Measurements from ENCODE around the gene CRYGN.

The CRYGN gene

DNA sequence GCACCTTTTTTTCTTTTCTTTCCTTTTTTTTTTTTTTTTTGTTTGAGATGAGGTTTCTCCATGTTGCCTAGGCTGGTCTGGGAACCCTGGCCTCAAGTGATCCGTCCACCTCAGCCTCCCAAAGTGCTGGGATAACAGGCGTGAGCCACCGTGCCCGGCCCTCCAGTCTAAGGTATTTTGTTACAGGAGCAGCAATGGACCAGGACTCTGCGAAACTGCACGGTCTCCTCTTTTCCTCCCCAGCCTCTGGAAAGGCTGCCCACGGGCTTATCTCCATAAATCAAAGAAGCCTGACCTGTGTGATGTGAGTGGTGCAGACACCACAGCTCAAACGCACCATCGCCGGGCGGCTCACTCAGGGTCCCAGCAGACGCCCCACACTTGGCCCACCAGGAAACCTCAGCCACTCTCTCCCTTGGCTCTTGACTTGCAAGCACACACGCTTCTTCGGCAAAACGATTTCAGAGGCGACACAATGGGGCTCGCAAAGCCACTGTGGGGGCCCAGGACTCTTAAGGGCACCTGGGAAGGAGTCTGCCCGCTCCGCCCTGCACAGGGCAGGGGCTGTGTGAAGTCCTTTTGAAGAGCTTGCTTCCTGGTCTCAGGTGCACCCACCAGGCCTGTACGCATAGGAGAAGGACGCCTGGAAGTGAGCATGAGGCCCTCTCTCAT is 50.7 kb downstream of the CRYGN start:
- no peak for DNase-seq

DNA sequence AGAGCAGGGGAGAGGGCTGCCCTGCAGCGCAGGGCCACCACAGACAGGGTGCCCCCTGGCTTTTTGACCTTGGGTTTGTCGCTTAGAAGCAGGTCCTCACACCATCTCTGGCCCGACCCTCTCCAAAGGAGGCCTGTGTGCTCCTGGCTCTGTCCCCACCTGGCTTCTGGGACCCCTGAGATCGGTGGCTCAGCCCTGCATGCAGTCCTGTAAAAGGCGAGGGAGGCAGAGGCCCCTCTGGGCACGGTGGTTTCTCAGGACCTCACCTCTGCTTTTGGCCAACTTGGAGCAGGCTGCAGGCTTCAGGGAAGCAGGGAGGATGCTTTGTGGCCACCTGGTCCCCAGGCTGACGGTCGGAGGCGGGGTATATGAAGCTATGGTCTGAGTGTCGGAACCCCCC is 51.5 kb downstream of the CRYGN start:
- DNase-seq, result no peak

DNA sequence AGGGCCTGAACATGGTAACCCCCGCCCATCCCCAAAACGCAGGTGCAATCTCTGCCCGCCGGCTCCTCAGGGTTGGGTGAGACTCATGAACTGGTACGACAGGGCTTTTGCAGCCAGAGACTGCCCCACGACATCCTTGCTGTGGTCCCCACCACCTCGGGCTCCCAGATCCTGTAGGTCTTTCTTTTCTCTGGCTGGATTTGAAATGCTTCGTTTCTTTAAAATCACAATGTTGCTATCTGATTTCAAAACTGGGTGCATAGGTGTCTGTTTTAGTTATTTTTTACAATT is 52.0 kb downstream of the CRYGN start:
- DNase-seq, result no peak

DNA sequence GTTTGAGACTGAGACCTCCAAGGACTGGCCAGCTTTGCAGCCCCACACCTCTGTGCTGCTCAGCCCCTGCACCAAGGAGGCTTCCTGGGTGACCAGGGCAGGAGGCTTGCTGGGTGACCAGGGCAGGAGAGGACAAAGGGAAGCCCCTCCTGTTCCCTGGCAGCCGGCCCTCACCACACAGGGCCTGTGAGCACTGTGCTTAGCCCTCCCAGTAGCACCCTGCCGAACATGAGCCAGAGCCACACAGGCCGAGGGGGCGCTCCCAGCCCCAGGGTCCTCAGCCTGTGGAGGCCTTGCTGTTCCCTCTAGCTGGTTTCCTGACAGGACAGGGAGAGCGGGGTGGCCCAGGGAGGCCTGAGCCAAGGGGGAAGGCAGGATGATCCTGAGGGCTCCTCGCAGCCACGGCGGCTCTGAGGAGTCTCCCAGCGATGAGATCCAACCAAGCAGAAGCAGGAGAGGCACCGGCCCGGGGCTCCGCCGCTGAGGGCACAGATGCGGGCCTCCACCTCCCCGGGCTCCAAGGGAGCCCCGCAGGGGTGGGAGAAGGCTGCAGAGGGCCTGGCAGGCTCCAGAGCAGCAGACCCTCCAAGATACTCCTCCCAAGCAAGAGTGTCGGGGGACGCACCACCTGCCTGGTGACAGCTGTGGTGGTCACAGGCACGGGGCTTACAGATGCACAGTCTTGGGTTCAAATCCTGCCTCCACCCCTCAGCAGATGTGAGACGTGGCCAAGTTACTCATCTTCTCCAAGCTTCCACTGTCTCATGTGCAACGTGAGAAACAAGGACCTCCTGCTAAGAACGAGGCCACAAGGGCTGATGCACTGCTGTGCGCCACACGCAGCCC is 52.6 kb downstream of the CRYGN start:
- DNase-seq, result no peak

DNA sequence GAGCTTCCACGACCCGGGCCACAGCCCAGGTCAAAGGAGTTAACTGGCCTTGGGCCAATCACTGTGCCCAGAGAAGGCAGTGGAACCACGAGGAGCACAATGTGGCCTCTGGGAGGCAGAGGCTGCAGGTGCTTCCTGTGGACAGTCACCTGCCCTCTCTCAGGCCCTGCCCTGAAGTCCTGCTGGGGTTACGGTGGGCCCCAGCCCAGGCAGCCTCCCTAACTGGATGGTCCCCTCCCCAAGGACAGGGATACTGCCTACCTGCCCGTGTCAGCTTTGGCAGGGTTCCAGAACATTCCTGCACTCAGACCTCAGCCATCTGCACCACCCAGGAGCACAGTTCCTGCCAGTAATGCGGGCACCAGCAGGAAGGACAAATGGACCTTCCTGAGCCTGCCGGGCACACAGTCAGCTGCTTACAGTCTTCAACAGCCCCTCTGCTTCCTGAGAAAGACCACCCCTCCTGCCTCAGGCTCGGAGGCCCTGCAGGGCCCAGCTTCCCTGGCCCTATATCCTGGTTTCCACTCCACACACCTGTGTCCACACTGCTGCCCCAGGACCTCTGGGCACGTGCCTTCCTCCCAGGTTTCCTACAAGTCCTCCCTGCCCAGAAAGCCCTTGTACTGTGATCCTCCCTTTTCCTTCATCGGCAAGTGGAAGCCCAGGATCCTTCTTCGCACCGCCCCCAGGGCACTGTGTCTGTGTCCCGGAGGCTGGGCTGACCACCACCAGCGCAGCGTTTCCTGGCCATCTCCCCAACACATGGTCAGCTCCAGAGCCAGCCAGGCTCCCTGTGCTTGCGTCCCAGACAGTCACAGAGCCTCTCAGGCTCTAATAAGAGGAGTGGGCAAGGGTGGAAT is 53.4 kb downstream of the CRYGN start:
- no peak for DNase-seq

DNA sequence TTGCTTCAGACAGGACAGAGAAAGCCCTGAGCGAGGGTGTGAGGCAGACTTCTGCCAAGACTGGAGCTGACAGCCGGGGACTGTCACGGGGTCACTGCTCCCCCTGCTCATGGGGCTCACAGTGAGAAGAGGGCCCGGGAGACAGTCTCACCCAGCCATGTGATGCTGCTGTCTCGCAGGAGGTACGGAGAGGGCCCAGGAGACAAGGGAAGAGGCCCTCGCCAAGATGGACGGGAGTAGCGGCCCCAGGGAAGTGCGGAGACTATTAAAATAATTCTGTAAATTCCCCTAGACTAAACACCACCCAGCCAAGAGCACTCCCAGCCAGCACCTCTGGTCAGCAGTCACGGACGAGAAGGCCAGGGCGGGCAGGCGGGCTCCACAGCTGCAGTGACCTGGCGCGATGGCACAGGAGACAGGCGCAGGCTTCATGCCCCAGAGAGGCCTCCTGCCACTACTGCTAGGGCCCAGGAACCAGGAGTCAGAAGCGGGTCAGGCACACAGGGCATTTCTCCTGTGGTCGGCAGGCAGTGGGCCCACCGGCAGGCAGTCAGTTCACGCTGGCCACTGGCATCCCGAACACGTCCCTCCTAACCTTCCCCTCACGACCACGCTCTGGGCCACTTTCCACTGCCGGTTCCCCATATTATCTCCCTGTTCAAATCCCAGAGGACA is 54.2 kb downstream of the CRYGN start:
- DNase-seq, result no peak

DNA sequence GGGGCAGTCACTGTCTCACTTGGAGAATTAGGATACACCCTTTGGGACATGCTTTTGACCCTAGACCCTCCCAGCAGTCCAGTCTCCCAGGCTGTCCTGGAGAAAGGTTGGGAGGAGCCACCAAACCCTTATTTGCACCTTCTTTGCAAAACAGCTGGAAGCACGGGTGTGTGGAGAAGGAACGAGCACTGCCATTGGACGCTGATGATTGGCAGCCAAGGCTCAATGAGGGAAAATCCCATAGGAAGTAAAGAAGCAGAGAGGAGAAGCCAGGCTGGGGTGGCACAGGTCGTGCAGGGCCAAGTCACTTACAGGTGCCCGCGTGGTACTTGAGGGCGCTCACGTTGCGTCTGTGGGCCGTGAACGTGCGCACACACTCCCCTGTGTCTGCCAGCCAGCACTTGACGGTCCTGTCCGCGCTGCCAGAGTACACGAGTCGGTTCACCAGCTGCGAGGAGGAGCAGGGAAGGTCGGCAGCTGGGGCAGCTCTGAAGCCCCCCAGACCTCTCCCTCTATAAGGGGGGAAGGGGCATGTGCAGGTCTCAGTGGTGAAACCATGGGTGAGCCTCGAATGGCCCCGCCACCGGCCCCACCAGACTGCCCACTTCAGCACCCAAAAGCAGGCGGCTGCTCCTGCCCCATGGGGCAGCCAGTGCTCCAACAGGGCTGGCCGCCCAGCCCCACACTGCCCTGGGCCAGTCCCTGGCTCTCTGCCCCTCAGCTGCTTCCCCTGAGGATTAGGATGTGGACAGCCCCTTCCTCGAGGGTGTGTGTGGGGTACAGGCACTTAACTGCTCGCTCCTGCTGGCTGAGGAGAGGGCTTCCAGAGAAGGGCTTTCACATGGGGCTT is 54.9 kb downstream of the CRYGN start:
- DNase-seq, result no peak

DNA sequence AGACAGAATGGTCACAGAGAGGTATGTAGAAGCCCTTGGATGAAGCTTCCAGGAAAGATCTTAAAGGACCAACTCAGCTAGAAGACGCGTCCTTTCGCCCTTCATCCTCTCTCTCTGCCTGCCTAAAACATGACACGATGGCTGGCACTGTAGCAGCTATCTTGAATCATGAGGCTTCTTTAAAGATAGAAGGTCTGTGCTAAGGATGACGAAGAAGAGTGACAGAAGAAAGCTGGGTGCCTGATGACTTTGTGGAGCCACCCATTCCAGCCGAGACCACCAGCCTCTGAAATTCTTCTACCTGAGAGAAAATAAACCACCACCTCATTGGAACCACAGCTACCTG is 55.6 kb downstream of the CRYGN start:
- no peak for DNase-seq

DNA sequence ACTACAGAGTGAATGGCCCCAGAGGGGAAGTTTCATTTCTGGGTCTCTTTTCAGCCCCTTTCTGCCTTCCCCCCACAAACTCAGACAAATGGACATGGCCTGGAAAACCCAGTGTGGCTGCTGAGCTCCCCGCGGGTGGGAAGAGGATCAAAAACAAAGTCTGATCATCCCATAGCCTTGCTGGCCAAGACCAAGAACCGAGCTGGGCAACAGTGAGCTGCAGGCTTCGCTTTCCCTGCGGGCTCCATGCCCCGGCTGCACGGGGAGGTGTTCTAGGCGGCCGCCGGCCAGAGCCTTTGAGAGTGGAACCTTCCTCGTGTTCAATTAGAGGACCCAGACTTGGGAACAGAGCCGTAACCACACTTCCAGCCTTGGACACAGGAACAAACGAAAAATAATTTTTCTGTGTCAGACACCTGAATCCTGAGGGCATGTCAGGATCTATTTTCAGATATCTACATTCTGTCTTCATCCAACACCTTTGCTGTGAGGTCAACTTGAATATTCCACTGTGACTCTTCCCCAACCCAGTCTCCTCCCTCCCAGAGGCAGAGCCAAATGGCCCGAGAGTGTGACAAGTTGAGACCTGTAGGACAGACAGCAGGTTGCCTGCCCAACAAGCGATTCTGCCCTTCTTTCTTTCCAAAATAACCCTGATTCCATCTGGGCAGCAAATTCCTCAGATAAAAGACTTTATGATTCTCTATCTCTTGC is 56.1 kb downstream of the CRYGN start:
- DNase-seq, result no peak

DNA sequence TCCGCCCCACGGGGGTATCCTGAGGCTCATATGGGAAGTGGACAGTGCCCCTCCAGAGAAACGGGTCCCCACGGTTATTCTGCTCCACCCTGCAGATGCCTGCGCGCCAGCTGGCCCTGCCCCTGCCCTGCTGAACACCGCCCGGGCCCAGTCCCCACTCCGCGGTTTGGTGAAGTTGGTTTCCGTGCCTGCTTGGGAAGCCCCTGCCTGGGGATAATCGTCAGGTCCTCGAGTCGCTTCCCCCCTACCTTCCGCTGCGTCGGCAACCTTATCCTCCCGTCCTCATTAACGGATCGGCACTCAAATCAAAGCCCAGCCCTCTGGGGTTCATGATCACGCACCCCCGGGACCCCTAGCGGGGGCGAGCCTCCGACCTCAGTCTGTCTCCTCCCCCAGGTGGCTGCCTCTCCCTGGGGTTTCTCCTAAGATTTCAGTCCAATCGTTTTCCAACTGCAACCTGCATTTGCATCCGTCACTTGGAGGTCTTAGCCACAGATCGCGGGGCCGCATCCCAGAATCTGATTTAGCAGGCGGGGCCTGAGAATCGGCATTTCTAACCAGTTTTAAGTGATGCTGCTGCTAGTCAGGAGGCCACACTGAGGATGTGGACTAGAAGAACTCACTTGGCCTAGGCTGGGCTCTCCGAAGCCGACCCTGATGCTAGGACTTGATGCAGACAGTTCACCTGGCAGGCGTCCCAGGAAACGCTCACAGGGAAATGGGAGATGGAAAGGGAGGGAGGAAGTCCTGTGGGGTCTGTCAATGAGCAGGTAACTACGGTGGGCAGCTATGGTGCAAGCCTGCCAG is 57.7 kb downstream of the CRYGN start:
- no peak for DNase-seq

DNA sequence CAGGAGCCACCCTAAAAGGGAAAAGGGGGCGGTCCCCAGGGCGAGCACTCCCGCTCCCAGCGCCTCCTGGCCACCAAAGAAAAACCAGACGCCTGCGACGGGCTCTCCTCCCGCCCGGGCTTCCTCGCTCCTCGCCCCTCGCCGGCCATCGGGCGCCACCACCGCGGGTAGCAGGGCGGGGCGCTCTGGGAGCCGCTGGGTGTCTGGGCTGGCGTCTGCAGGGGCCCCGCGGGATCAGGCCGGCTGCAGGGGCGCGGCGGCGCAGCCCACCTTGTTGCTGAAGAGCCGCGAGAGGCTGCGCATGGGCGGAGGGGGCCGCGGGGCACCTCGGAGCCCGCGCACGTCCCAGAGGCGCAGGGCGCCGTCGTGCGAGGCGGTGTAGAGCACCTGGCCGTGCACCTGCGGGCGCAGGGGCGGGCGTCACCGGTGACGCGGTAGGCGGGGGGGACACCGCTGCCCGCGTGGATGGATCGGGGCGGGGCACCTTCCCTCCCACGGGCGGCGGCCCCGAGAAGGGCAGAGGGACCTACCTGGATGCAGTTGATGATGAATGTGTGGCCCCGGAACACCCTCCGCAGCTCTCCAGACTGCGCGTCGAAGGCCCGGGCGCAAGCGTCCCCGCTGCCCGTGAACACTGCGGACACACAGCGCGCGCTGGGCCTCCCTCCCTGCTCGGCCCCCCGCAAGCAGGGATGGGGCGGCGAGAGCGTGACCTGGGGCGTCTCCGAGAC is 58.4 kb downstream of the CRYGN start:
- DNase-seq, result no peak

DNA sequence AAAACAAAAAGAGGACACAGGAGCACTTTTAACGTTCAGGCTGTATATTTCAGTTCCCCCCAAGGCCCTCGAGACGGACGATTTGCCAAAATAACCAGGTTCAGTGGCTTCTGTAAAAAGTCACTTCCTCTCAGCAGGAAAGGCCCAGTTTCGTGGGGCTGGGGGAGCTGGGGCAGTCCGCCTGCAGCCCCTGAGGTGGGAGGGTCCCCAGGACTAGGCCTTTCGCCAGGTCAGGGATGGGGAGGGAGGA is 58.9 kb downstream of the CRYGN start:
- DNase-seq, result no peak

DNA sequence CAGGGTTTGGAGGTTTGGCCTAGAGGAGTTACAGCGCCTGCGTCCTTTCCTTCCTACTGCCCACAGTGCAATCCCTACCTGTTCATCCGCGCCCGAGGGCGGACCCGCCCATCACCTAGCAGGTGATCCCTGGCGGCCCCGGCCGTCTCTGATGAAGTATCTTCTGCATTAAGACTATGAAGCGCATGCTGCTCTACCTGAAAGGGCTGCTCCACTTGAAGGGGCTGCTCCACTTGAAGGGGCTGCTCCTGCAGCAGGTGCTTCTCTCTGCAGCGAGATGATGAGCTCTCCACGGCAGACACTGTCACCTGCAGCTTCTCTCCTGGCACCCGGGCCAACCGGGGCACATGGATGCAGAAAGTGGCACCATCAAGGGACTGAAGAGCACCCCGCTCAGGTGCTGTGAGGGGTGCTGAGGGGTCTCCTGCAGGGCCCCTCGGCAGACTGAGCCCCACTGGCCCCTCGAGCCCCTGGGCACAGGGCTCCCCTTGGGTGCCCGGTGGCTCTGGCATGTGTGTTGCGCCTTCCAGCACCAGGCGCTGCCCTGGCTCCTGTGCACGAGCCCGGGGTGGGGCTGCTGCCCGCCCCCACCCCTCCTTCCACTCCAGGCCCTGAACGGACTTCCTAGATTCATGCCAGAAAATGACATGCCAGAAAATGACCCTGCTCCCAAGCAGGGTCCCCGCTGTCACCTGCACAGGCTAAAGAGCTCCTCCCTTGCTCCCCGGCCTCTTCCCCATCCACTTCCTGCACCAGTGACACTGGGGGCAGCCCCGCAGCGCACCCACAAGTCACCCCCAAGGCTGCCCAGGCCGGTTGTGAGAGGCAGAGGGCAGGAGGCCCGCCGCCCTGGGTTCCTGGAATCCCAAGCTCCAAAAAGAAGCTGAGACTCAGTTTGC is 59.5 kb downstream of the CRYGN start:
- DNase-seq, result no peak

DNA sequence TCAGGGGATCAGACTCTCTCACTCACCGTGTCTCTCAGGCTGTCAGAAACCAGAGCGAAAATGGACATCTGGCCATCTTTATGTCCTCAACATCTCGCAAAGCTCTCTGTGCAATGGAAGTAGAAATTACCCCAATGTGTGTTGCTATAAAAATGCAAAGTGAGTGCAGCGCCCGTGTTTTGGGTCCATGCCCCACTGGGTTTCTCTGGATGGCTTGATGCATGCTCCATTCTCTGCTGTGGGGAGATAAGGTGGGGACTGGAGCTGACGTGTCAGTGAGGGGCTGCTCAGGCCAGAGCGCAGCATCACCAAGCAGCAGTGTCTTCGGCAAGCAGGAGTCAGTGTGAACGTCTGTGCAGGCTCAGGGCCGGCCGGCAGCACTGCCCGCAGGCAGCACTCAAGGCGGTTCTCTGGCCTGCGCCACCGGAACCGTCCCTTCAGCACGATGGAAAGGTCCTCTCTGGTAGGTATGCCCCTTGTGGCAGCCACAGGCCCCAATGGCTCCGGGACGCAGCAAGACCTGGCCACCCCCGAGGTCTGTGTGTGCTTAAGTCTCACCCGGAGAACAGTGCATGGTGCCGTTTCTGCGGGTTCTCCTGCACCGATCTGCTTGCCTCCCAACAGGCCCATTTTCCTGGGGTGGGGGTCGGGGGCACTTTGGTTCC is 60.3 kb downstream of the CRYGN start:
- DNase-seq, result no peak

DNA sequence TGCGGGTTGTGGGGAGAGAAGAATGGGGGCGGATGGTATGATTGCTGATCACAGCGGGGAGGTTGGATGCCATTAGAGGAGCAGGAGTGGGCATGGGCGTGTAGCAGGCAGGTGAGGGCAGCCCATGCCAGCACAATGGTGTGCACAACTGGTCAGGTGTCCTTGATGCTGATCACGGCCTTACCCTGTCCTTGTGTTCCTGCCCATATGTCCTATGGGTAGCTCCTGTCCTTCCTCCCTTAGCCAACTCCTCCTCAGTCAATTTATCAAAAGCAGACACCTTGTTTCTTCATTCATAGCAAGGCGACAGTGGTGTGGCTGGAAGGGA is 60.8 kb downstream of the CRYGN start:
- no peak for DNase-seq
